HCT116 (cell line): ENCODE measurements around the gene TM9SF4.

Source experiments
- ATF3 ChIP-seq: IDR thresholded peaks from 2 replicates; pipeline ENCODE4 v1.6.1; 2012
- CTCF ChIP-seq, 3 experiments: fragments of 200-600 bp in 1 of 3; sonication (generic) in 1 of 3; IDR thresholded peaks in 2 of 3; conservative IDR thresholded peaks in 1 of 3; 2 replicates each; pipeline ENCODE4 v1.5.1; 2012 to 2017; ENCODE audit warnings: low read depth in 2 of 3, low read length in 2 of 3, antibody characterized with exemption in 1 of 3, borderline replicate concordance in 1 of 3, control low read depth in 1 of 3, mild to moderate bottlenecking in 1 of 3, mixed read lengths in 1 of 3, mixed run types in 1 of 3, moderate library complexity in 1 of 3; ENCODE audit not compliant: insufficient read depth in 1 of 3
- EGR1 ChIP-seq: IDR thresholded peaks from 2 replicates; pipeline ENCODE4 v1.6.1; 2012; ENCODE audit warnings: low read depth
- EZH2 ChIP-seq: fragments of 200-600 bp; sonication (generic); IDR thresholded peaks from 2 replicates; pipeline ENCODE4 v1.6.1; 2017; ENCODE audit warnings: antibody characterized with exemption, mixed run types
- EZH2phosphoT487 ChIP-seq: fragments of 200-600 bp; IDR thresholded peaks from 2 replicates; pipeline ENCODE4 v1.6.1; 2018; ENCODE audit warnings: antibody characterized with exemption, borderline replicate concordance
- POLR2A ChIP-seq: IDR thresholded peaks from 2 replicates; pipeline ENCODE4 v1.7.0; 2011; ENCODE audit warnings: borderline replicate concordance; ENCODE audit not compliant: insufficient read depth, insufficient read length; ENCODE audit errors: extremely low read depth
- POLR2AphosphoS5 ChIP-seq: IDR thresholded peaks from 2 replicates; pipeline ENCODE4 v1.6.1; 2011; ENCODE audit warnings: mild to moderate bottlenecking, low read depth, low read length, moderate library complexity
- RAD21 ChIP-seq: IDR thresholded peaks from 2 replicates; pipeline ENCODE4 v1.6.1; 2012; ENCODE audit warnings: low read depth, mild to moderate bottlenecking
- SRF ChIP-seq: IDR thresholded peaks from 2 replicates; pipeline ENCODE4 v1.6.1; 2012; ENCODE audit warnings: low read depth
- TCF7L2 ChIP-seq: IDR thresholded peaks from 2 replicates; pipeline ENCODE4 v1.7.0; 2011; ENCODE audit warnings: borderline replicate concordance, inconsistent platforms; ENCODE audit not compliant: insufficient read depth, insufficient read length; ENCODE audit errors: extremely low read depth
- YY1 ChIP-seq: IDR thresholded peaks from 2 replicates; pipeline ENCODE4 v1.6.1; 2011; ENCODE audit warnings: low read length, low read depth, moderate library complexity, mild to moderate bottlenecking; ENCODE audit not compliant: insufficient replicate concordance; ENCODE audit errors: extremely low read depth
- ZFX ChIP-seq: fragments of 450-650 bp; IDR thresholded peaks from 2 replicates; pipeline ENCODE4 v1.6.1; 2017

- TF ChIP-seq POLR2A (no peak), CTCF (IDR thresholded peaks at IDR 0.05 in 2 of 3, conservative IDR thresholded peaks at IDR 0.05 in 1 of 3; ENCODE audit: borderline replicate concordance in 1 of 3, insufficient read depth in 1 of 3, low read depth in 2 of 3, low read length in 2 of 3) (no peak), YY1 (no peak), EZH2 (no peak), ATF3 (no peak), RAD21 (no peak), ZFX (no peak), EZH2phosphoT487 (no peak), POLR2AphosphoS5 (no peak), EGR1 (no peak), TCF7L2 (no peak), SRF (no peak)
Measured at GRCh38 chr20:32204205-32205109, 94.9 kb downstream of the TM9SF4 start.
